Fibroblast of the aortic adventitia (primary cell): ENCODE results near the gene GRIP2. TPM values are rescaled to one million over a fixed set of nuclear protein-coding genes. Genes with fewer than 3 reads are reported as not detected.

ENCODE experiments used
- DNase-seq: peaks from one replicate; pipeline ENCODE4 v3.0.0-alpha.2; 2010; ENCODE audit warnings: low read depth
- H3K4me3 ChIP-seq: 2 replicates; pipeline ENCODE4 v1.5.1; 2011; ENCODE audit warnings: low read depth, mild to moderate bottlenecking, control low read depth, low read length, moderate library complexity
- CTCF ChIP-seq: IDR thresholded peaks from 2 replicates; pipeline ENCODE4 v1.5.1; 2011; ENCODE audit warnings: mild to moderate bottlenecking, low read length, control low read depth, inconsistent platforms; ENCODE audit not compliant: insufficient read depth
- total RNA-seq: library from RNA; depleted of rRNA; stranded (reverse); fragments of >200 nt; gene quantifications from 2 replicates; pipeline ENCODE4 v1.2.3, GENCODE V29; 2012; ENCODE audit warnings: low replicate concordance

GRIP2 gene
- total RNA-seq, 1 donor, result 0.90 TPM

GRCh38 chr3:14536837-14537589 lies 3.1 kb downstream of the GRIP2 start:
- no peak for TF ChIP-seq CTCF
- H3K4me3 ChIP-seq, result no peak overlapping the region
- DNase-seq, result no peak

- no peak overlapping the region for H3K4me3 ChIP-seq
- DNase-seq, result no peak
- TF ChIP-seq CTCF, result no peak
Measured at GRCh38 chr3:14536055-14536815, 3.9 kb downstream of the GRIP2 start.

- TF ChIP-seq CTCF, result no peak
- DNase-seq, result no peak
- no peak overlapping the region for H3K4me3 ChIP-seq
Measured at GRCh38 chr3:14535616-14536015, 4.5 kb downstream of the GRIP2 start.

GRCh38 chr3:14534516-14535191 lies 5.5 kb downstream of the GRIP2 start:
- no peak overlapping the region for H3K4me3 ChIP-seq
- no peak for DNase-seq
- TF ChIP-seq CTCF, result no peak

- H3K4me3 ChIP-seq, result no peak overlapping the region
- no peak for DNase-seq
- no peak for TF ChIP-seq CTCF
Measured at GRCh38 chr3:14533457-14533958, 6.6 kb downstream of the GRIP2 start.

GRCh38 chr3:14532691-14533456 lies 7.3 kb downstream of the GRIP2 start:
- H3K4me3 ChIP-seq, result no peak overlapping the region
- no peak for TF ChIP-seq CTCF
- DNase-seq, result peak; percentile 10
